Gastrocnemius medialis (tissue), 4 donors: Measurements from ENCODE around the gene PIR. TPM values are rescaled to one million over a fixed set of nuclear protein-coding genes. Genes with fewer than 3 reads are reported as not detected.

Source experiments
- ATAC-seq, 2 donors: fragments of 150-250 bp; one replicate each; pipeline ENCODE4 v1.9.1; 2016
- DNase-seq, 2 donors: peaks; one replicate each; pipeline ENCODE4 v3.0.0-alpha.2; 2019
- H3K27ac ChIP-seq, 4 donors: fragments of 200-600 bp; sonication (generic); 1 replicate in 1 of 4; 2 replicates in 3 of 4; pipeline ENCODE4 v1.5.1; 2016 to 2018; ENCODE audit warnings: mild to moderate bottlenecking in 2 of 4, moderate library complexity in 1 of 4
- H3K27me3 ChIP-seq, 3 donors: fragments of 200-600 bp; sonication (generic) in 2 of 3; 1 replicate in 1 of 3; 2 replicates in 2 of 3; pipeline versions ENCODE4 v1.5.1 to v1.6.0; 2016 to 2019; ENCODE audit warnings: mild to moderate bottlenecking in 1 of 3, moderate library complexity in 1 of 3
- H3K36me3 ChIP-seq, 2 donors: fragments of 200-600 bp; sonication (generic) in 1 of 2; one replicate each; pipeline ENCODE4 v1.5.1; 2017 to 2018
- H3K4me1 ChIP-seq, 2 donors: fragments of 200-600 bp; sonication (generic) in 1 of 2; one replicate each; pipeline ENCODE4 v1.5.1; 2016 to 2017; ENCODE audit warnings: mild to moderate bottlenecking in 2 of 2
- H3K4me3 ChIP-seq, 4 donors: fragments of 200-600 bp; sonication (generic) in 3 of 4; 1 replicate in 1 of 4; 2 replicates in 3 of 4; pipeline ENCODE4 v1.5.1; 2016 to 2019; ENCODE audit warnings: mild to moderate bottlenecking in 2 of 4
- H3K9me3 ChIP-seq, 3 donors: fragments of 200-600 bp; sonication (generic) in 2 of 3; 1 replicate in 1 of 3; 2 replicates in 2 of 3; pipeline ENCODE4 v1.5.1; 2016 to 2019
- CTCF ChIP-seq, 5 experiments: fragments of 450-650 bp in 3 of 5; fragments of 200-600 bp in 2 of 5; sonication (generic) in 2 of 5; IDR thresholded peaks in 4 of 5; conservative IDR thresholded peaks in 1 of 5; 1 replicate in 4 of 5; 2 replicates in 1 of 5; pipeline ENCODE4 v1.5.1; 2016 to 2019; ENCODE audit warnings: antibody characterized with exemption in 5 of 5, mild to moderate bottlenecking in 3 of 5, moderate library complexity in 3 of 5
- POLR2A ChIP-seq, 2 donors: fragments of 450-650 bp; IDR thresholded peaks; one replicate each; pipeline ENCODE4 v1.6.1; 2017; ENCODE audit warnings: antibody characterized with exemption in 2 of 2, mild to moderate bottlenecking in 2 of 2, moderate library complexity in 2 of 2
- in situ Hi-C, 4 donors: fragments of 200-750 bp; cut with MboI; loops; one replicate each; pipeline versions ENCODE4 v1.15.0 to v1.8.0; 2017; ENCODE audit warnings: low sequenced_read_pairs in 4 of 4
- intact Hi-C: fragments of 100-400 bp; cut with DNase I; formaldehyde crosslinking; loops from one replicate; pipeline ENCODE4 v1.15.1; 2023; ENCODE audit warnings: low total_unique reads
- total RNA-seq, 4 donors: library from RNA; depleted of rRNA; stranded (reverse); fragments of >200 nt; gene quantifications; one replicate each; pipeline versions ENCODE4 v1.1.0 to v1.2.3, GENCODE V29; 2016

Gene PIR
- total RNA-seq, 4 donors from 2014 or later = 9.4 to 20.2 (median 14.2) TPM

- ATAC-seq (no peak), DNase-seq (no peak)
- Histone ChIP-seq H3K36me3 (no peaks in the 10 kb centered on the region), H3K27ac (no peak overlapping the region), H3K9me3 (no peaks in the 10 kb centered on the region), H3K27me3 (no peaks in the 10 kb centered on the region), H3K4me3 (no peak overlapping the region), H3K4me1 (no peaks in the 10 kb centered on the region)
- in situ Hi-C loops (no loop called here), intact Hi-C loops (no loop called here)
- TF ChIP-seq CTCF (IDR thresholded peaks at IDR 0.05 in 4 of 5, conservative IDR thresholded peaks at IDR 0.05 in 1 of 5) (no peak), POLR2A (IDR thresholded peaks at IDR 0.05) (no peak)
Observed at GRCh38 chrX:15512401-15512965, 19.4 kb upstream of the PIR start.

- H3K4me1 ChIP-seq = no peaks in the 10 kb centered on the region
- no peak for TF ChIP-seq CTCF (IDR thresholded peaks at IDR 0.05 in 4 of 5, conservative IDR thresholded peaks at IDR 0.05 in 1 of 5)
- DNase-seq (no peak), ATAC-seq (no peak)
- H3K4me3 ChIP-seq = no peak overlapping the region
- H3K36me3 ChIP-seq = no peaks in the 10 kb centered on the region
- no peaks in the 10 kb centered on the region for H3K27me3 ChIP-seq
- in situ Hi-C loops (no loop called here), intact Hi-C loops (no loop called here)
- no peaks in the 10 kb centered on the region for H3K9me3 ChIP-seq
- no peak overlapping the region for H3K27ac ChIP-seq
Observed at GRCh38 chrX:15511563-15511962, 18.4 kb upstream of the PIR start.

- TF ChIP-seq CTCF (IDR thresholded peaks at IDR 0.05 in 4 of 5, conservative IDR thresholded peaks at IDR 0.05 in 1 of 5) (no peak), POLR2A (IDR thresholded peaks at IDR 0.05) (no peak)
- no peak overlapping the region for H3K27ac ChIP-seq
- no peak overlapping the region for H3K4me3 ChIP-seq
- no peaks in the 10 kb centered on the region for H3K36me3 ChIP-seq
- intact Hi-C loops (no loop called here), in situ Hi-C loops (no loop called here)
- ATAC-seq (no peak), DNase-seq (no peak)
- H3K27me3 ChIP-seq = peaks cover 0 to 3% (median 0%) of the 10 kb centered on the region in 3 donors
- H3K9me3 ChIP-seq = no peaks in the 10 kb centered on the region
- no peaks in the 10 kb centered on the region for H3K4me1 ChIP-seq
Observed at GRCh38 chrX:15509845-15510244, 16.7 kb upstream of the PIR start.

- Histone ChIP-seq H3K4me1 (no peaks in the 10 kb centered on the region), H3K9me3 (no peaks in the 10 kb centered on the region), H3K27ac (no peak overlapping the region), H3K4me3 (no peak overlapping the region), H3K27me3 (peaks cover 0 to 3% (median 0%) of the 10 kb centered on the region in 3 donors), H3K36me3 (no peaks in the 10 kb centered on the region)
- in situ Hi-C loops (no loop called here), intact Hi-C loops (no loop called here)
- no peak for DNase-seq
- TF ChIP-seq CTCF (IDR thresholded peaks at IDR 0.05 in 4 of 5, conservative IDR thresholded peaks at IDR 0.05 in 1 of 5) (no peak), POLR2A (IDR thresholded peaks at IDR 0.05) (no peak)
- ATAC-seq = no peak
Observed at GRCh38 chrX:15507005-15507404, 13.9 kb upstream of the PIR start.

GRCh38 chrX:15505101-15505500 lies 12.0 kb upstream of the PIR start:
- Histone ChIP-seq H3K27ac (no peak overlapping the region), H3K4me3 (no peak overlapping the region), H3K4me1 (no peaks in the 10 kb centered on the region), H3K27me3 (peaks cover 0 to 3% (median 0%) of the 10 kb centered on the region in 3 donors), H3K36me3 (no peaks in the 10 kb centered on the region), H3K9me3 (no peaks in the 10 kb centered on the region)
- intact Hi-C loops (no loop called here), in situ Hi-C loops (no loop called here)
- DNase-seq (no peak), ATAC-seq (no peak)
- TF ChIP-seq CTCF (IDR thresholded peaks at IDR 0.05 in 4 of 5, conservative IDR thresholded peaks at IDR 0.05 in 1 of 5) (no peak), POLR2A (IDR thresholded peaks at IDR 0.05) (no peak)
